Endothelial cell of umbilical vein (primary cell): ENCODE measurements around the gene RASGEF1C.

Source experiments
- EZH2 ChIP-seq: IDR thresholded peaks from 2 replicates; pipeline ENCODE4 v1.6.1; 2012; ENCODE audit warnings: borderline replicate concordance, low read depth, mild to moderate bottlenecking, moderate library complexity, low read length, inconsistent platforms; ENCODE audit not compliant: severe bottlenecking
- POLR2A ChIP-seq: IDR thresholded peaks from 2 replicates; pipeline ENCODE4 v1.6.1; 2012; ENCODE audit warnings: low read depth, mild to moderate bottlenecking, control low read depth, low read length
- TF ChIP-seq, protein P1 (sequence below), 2 donors: IDR thresholded peaks; 1 replicate in 1 of 2; 2 replicates in 1 of 2; pipeline ENCODE4 v1.5.1; 2011; ENCODE audit warnings: low read length in 2 of 2, mild to moderate bottlenecking in 2 of 2, moderate library complexity in 2 of 2, control low read depth in 1 of 2, inconsistent platforms in 1 of 2, low read depth in 1 of 2; ENCODE audit not compliant: insufficient read depth in 1 of 2; ENCODE audit errors: extremely low read depth in 1 of 2

DNA sequence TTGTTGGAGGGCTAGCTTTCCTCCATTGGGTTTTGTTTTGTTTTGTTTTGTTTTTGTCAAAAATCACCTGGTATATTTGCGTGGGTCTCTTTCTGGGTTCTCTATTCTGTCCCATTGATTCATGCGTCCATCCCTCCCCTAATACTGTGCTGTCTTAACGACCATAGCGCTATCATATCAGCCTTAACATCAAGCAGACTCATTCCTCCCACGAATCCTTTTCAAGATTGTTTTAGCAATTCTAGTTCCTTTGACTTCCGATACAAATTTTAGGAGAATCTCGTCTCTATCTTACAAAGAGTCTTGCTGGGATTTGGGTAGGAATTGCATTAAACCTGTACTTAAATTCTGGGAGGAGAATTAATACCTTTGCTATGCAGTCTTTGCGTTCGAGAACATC lies 106.4 kb downstream of the RASGEF1C start:
- TF ChIP-seq, protein P1, sequence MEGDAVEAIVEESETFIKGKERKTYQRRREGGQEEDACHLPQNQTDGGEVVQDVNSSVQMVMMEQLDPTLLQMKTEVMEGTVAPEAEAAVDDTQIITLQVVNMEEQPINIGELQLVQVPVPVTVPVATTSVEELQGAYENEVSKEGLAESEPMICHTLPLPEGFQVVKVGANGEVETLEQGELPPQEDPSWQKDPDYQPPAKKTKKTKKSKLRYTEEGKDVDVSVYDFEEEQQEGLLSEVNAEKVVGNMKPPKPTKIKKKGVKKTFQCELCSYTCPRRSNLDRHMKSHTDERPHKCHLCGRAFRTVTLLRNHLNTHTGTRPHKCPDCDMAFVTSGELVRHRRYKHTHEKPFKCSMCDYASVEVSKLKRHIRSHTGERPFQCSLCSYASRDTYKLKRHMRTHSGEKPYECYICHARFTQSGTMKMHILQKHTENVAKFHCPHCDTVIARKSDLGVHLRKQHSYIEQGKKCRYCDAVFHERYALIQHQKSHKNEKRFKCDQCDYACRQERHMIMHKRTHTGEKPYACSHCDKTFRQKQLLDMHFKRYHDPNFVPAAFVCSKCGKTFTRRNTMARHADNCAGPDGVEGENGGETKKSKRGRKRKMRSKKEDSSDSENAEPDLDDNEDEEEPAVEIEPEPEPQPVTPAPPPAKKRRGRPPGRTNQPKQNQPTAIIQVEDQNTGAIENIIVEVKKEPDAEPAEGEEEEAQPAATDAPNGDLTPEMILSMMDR (IDR thresholded peaks at IDR 0.05; ENCODE audit: extremely low read depth in 1 of 2, insufficient read depth in 1 of 2, low read depth in 1 of 2, low read length in 2 of 2) = no peak
- no peak for TF ChIP-seq POLR2A
- TF ChIP-seq EZH2 = no peak
